ENCODE results near the gene GRIA1.

DNA sequence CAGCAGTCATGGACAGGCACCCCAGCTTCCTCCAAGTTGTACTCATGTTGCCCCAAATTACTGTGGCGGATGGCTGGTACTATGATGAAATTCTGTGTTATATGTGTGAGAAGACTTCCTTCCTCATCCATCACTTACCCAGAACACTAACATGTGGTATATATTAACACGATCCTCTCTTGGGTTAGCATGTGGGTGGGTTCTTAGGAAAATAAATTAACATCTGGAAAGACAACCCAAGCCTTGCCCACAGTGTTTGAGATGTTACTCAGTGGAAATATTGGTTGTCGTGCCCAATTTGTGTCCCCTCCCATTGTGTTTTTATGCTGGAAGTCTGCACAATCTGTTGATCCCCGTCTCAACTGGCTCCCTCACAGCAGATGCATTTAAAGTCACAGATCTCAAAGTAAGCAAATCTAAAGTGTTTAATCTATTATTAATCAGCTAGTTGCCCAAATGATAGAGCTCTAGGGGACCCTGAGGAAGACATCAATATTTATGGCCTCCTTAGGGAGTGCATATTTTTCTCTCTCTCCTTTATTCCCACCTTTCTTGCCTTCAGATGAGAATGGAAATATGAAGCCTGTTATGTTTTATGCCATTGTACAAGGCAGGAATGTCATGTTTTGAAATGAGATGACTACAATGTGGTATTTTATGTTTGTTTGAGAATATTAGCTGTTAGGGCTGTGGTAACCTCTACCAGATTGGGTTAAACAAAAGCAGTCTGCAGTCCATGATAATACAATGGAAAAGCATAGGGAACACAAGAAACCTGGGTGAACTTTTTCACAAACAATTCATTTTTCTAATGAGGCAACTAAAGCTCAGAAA lies 93.9 kb downstream of the GRIA1 start:
- TF ChIP-seq TAF1 (IDR thresholded peaks at IDR 0.05; ENCODE audit: borderline replicate concordance, insufficient read depth, low read length) (no peak), REST (IDR thresholded peaks at IDR 0.05; ENCODE audit: insufficient read depth in 1 of 2, low read depth in 2 of 2, low read length in 2 of 2) (no peak), POLR2AphosphoS5 (IDR thresholded peaks at IDR 0.05; ENCODE audit: low read depth, low read length) (no peak), SIN3A (IDR thresholded peaks at IDR 0.05; ENCODE audit: borderline replicate concordance, insufficient read depth, low read length) (no peak), FOXP2 (optimal IDR thresholded peaks at IDR 0.05; ENCODE audit: borderline replicate concordance, extremely low read depth, extremely low read length, insufficient read depth) (no peak)

Data from PFSK-1 (cell line).